Osteoblast (primary cell): ENCODE results near the gene RXFP2. TPM values are rescaled to one million over a fixed set of nuclear protein-coding genes. Genes with fewer than 3 reads are reported as not detected.

ENCODE experiments used
- DNase-seq: peaks from one replicate; pipeline ENCODE4 v3.0.0; 2011; ENCODE audit warnings: low spot score, mixed read lengths; ENCODE audit not compliant: insufficient read length; ENCODE audit errors: missing footprints
- H2AFZ ChIP-seq: 2 replicates; pipeline ENCODE4 v1.6.0; 2011; ENCODE audit warnings: mild to moderate bottlenecking, low read length
- H3K27ac ChIP-seq: 2 replicates; pipeline ENCODE4 v1.5.1; 2011; ENCODE audit warnings: mild to moderate bottlenecking, low read depth, low read length, moderate library complexity
- H3K27me3 ChIP-seq: 2 replicates; pipeline ENCODE4 v1.6.0; 2012; ENCODE audit warnings: mild to moderate bottlenecking, control low read depth, inconsistent platforms, low read length, moderate library complexity; ENCODE audit not compliant: insufficient read depth
- H3K36me3 ChIP-seq: 2 replicates; pipeline ENCODE4 v1.5.1; 2011; ENCODE audit warnings: mild to moderate bottlenecking, low read length, control low read depth, moderate library complexity; ENCODE audit not compliant: insufficient read depth
- H3K4me1 ChIP-seq: 2 replicates; pipeline ENCODE4 v1.5.1; 2011; ENCODE audit warnings: mild to moderate bottlenecking, low read length, control low read depth, moderate library complexity; ENCODE audit not compliant: insufficient read depth
- H3K4me2 ChIP-seq: 2 replicates; pipeline ENCODE4 v1.6.0; 2011; ENCODE audit warnings: mild to moderate bottlenecking, low read length; ENCODE audit not compliant: insufficient read depth
- H3K4me3 ChIP-seq: fragments of 200-600 bp; sonication (generic); 3 replicates; pipeline ENCODE4 v1.5.1; 2012; ENCODE audit warnings: mild to moderate bottlenecking, low read length, inconsistent platforms; ENCODE audit not compliant: insufficient read depth
- H3K79me2 ChIP-seq: 2 replicates; pipeline ENCODE4 v1.6.0; 2012; ENCODE audit warnings: mild to moderate bottlenecking, low read length, control low read depth, inconsistent platforms; ENCODE audit not compliant: insufficient read depth
- H3K9me3 ChIP-seq: 2 replicates; pipeline ENCODE4 v1.5.1; 2011; ENCODE audit warnings: low read depth, low read length, control low read depth
- H4K20me1 ChIP-seq: 2 replicates; pipeline ENCODE4 v1.6.0; 2012; ENCODE audit warnings: mild to moderate bottlenecking, low read length, control low read depth; ENCODE audit not compliant: insufficient read depth
- total RNA-seq: library from RNA; depleted of rRNA; stranded (reverse); fragments of >200 nt; gene quantifications from 2 replicates; pipeline ENCODE4 v1.2.3, GENCODE V29; 2012
- TF ChIP-seq, protein P1 (sequence below): IDR thresholded peaks from 2 replicates; pipeline ENCODE4 v1.5.1; 2011; ENCODE audit warnings: mild to moderate bottlenecking, low read depth, low read length, moderate library complexity; ENCODE audit errors: extremely low read depth

Gene RXFP2
- total RNA-seq, 1 donor = not detected

DNA sequence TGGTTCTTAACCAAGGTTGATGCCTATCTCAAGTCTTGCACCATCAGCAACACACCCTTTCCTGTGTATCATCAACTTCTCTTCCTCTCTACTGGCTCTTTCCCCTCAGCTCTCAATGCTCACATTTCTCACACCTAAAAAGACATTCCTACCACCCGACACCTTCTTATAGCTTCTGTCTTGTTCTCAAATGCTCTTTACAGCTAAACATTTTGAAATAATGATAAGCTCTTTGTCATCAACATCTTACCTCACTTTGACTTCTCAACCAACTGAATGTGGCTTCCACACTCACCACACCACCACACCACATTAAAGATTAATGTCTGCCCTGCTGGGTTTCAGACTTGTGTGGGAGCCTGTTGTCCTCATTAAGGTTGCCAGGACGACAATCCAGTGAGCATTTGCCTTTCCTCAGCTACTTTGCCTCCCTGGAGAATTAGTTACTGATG, 67.8 kb downstream of the RXFP2 start:
- no peak overlapping the region for H3K4me3 ChIP-seq
- no peaks in the 10 kb centered on the region for H3K79me2 ChIP-seq
- no peaks in the 10 kb centered on the region for H3K27me3 ChIP-seq
- H3K9me3 ChIP-seq = peaks cover 2% of the 10 kb centered on the region
- no peaks in the 10 kb centered on the region for H4K20me1 ChIP-seq
- H3K36me3 ChIP-seq = no peaks in the 10 kb centered on the region
- H3K4me1 ChIP-seq = no peaks in the 10 kb centered on the region
- H3K27ac ChIP-seq = no peak overlapping the region
- DNase-seq = peak; percentile 10
- TF ChIP-seq, protein P1, sequence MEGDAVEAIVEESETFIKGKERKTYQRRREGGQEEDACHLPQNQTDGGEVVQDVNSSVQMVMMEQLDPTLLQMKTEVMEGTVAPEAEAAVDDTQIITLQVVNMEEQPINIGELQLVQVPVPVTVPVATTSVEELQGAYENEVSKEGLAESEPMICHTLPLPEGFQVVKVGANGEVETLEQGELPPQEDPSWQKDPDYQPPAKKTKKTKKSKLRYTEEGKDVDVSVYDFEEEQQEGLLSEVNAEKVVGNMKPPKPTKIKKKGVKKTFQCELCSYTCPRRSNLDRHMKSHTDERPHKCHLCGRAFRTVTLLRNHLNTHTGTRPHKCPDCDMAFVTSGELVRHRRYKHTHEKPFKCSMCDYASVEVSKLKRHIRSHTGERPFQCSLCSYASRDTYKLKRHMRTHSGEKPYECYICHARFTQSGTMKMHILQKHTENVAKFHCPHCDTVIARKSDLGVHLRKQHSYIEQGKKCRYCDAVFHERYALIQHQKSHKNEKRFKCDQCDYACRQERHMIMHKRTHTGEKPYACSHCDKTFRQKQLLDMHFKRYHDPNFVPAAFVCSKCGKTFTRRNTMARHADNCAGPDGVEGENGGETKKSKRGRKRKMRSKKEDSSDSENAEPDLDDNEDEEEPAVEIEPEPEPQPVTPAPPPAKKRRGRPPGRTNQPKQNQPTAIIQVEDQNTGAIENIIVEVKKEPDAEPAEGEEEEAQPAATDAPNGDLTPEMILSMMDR = no peak
- H2AFZ ChIP-seq = peak overlapping the region; percentile 11
- H3K4me2 ChIP-seq = no peak overlapping the region

DNA sequence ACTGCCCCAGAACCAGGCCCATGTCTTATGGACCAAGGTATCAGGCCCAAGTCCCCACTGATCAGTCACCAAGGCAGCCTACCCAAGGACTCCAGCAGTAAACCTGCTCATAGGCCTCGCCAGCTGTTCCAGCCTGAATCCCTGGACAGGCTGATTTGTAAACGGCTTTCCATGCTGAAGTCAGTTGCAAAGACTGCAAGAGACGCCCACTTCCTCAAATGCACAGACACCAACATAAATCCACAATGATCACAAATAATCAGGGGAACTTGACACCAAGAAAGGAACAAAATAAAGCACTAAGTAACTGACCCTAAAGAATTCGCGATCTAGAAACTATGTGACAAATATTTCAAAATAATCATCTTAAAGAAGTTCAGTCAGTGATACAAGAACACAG, 75.2 kb downstream of the RXFP2 start:
- Histone ChIP-seq H2AFZ (no peak overlapping the region), H3K4me3 (no peak overlapping the region), H3K27me3 (no peaks in the 10 kb centered on the region), H3K4me1 (no peaks in the 10 kb centered on the region), H3K27ac (no peak overlapping the region), H3K36me3 (no peaks in the 10 kb centered on the region), H4K20me1 (no peaks in the 10 kb centered on the region), H3K79me2 (no peaks in the 10 kb centered on the region), H3K9me3 (peaks cover 2% of the 10 kb centered on the region), H3K4me2 (no peak overlapping the region)
- TF ChIP-seq, protein P1 = no peak
- DNase-seq = no peak

DNA sequence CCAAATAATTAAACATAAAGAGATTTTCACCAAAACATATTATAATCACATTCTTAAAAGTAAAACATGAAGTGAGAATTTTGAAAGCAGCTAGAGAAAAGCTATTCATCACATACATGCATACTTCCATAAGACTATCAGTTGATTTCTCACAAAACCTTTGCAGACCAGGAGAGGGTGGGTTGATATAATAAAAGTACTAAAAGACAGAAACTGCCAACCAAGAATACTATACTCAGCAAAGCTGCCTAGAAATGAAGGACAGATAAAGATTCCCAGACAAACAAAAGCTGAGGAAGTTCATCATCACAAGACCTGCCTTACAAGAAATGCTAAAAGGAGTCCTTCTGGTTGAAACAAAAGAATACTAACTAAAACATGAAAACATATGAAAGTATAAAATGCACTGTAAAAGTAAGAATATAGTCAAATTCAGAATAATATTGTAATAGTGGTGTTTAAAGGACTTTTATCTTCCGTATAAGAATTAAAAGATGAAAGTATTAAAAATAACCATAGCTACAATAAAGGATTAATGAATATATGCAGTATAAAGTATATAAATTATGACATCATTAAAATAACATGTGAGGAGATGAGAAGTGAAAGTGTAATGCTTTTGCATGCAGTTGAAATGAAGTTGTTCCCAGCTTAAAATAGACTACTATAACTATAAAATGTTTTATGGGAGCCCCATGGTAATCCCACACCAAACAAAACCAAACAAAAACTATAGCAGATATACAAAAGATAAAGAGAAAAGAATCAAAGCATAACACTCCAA, 76.2 kb downstream of the RXFP2 start:
- H3K4me2 ChIP-seq = no peak overlapping the region
- no peak overlapping the region for H3K27ac ChIP-seq
- no peak for DNase-seq
- H3K4me3 ChIP-seq = no peak overlapping the region
- no peaks in the 10 kb centered on the region for H4K20me1 ChIP-seq
- H3K4me1 ChIP-seq = no peaks in the 10 kb centered on the region
- no peaks in the 10 kb centered on the region for H3K27me3 ChIP-seq
- H3K9me3 ChIP-seq = peaks cover 2% of the 10 kb centered on the region
- no peaks in the 10 kb centered on the region for H3K36me3 ChIP-seq
- no peak overlapping the region for H2AFZ ChIP-seq
- TF ChIP-seq, protein P1 = no peak
- H3K79me2 ChIP-seq = no peaks in the 10 kb centered on the region

DNA sequence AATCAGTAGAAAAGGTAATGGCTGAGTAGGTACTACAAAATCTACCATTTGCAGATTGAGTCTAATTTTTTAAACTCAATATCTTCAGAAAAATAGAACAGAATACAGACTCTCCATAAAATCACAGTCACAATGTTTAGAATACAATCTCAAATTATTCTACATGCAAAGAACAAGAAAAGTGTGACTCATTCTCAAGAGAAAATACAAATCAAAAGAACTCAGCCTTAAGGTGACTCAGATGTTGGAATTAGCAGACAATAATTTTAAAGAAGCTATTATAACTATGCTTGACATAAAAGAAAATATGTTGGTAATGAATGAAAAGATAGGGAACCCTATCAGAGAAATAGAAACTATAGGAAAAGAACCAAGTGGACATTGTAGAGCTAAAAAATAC, 78.9 kb downstream of the RXFP2 start:
- TF ChIP-seq, protein P1 = no peak
- no peaks in the 10 kb centered on the region for H3K27me3 ChIP-seq
- no peaks in the 10 kb centered on the region for H3K36me3 ChIP-seq
- no peak overlapping the region for H3K4me2 ChIP-seq
- no peak overlapping the region for H3K4me3 ChIP-seq
- no peaks in the 10 kb centered on the region for H3K9me3 ChIP-seq
- H3K27ac ChIP-seq = no peak overlapping the region
- H2AFZ ChIP-seq = no peak overlapping the region
- H4K20me1 ChIP-seq = no peaks in the 10 kb centered on the region
- no peaks in the 10 kb centered on the region for H3K4me1 ChIP-seq
- DNase-seq = no peak
- no peaks in the 10 kb centered on the region for H3K79me2 ChIP-seq
